WTC11 (cell line): ENCODE data around the gene GOLPH3L.

ENCODE experiments used
- ARID4B ChIP-seq: sonication (generic); formaldehyde crosslinking; IDR thresholded peaks from 2 replicates; pipeline ENCODE4 v1.8.0; 2023; ENCODE audit warnings: missing genetic modification reagents, mild to moderate bottlenecking, borderline replicate concordance
- CREB1 ChIP-seq: sonication (generic); formaldehyde crosslinking; IDR thresholded peaks from 2 replicates; pipeline ENCODE4 v1.8.0; 2023; ENCODE audit warnings: mild to moderate bottlenecking, missing genetic modification reagents
- CTCF ChIP-seq: fragments of 200-600 bp; IDR thresholded peaks from 2 replicates; pipeline ENCODE4 v1.8.0; 2022; ENCODE audit warnings: antibody characterized with exemption
- E2F1 ChIP-seq: sonication (generic); formaldehyde crosslinking; IDR thresholded peaks from 2 replicates; pipeline ENCODE4 v1.8.0; 2022; ENCODE audit warnings: mild to moderate bottlenecking, missing genetic modification reagents
- MAX ChIP-seq: sonication (generic); formaldehyde crosslinking; IDR thresholded peaks from 2 replicates; pipeline ENCODE4 v1.8.0; 2022; ENCODE audit warnings: mild to moderate bottlenecking, missing genetic modification reagents
- NFYB ChIP-seq: sonication (generic); formaldehyde crosslinking; conservative IDR thresholded peaks from 2 replicates; pipeline ENCODE4 v1.8.0; 2022; ENCODE audit warnings: low read depth, missing genetic modification reagents

GRCh38 chr1:150609732-150610131 is 87.2 kb downstream of the GOLPH3L start:
- TF ChIP-seq E2F1 (no peak), CTCF (no peak), NFYB (CRISPR knock-in tag) (no peak), ARID4B (CRISPR knock-in tag) (no peak), MAX (CRISPR knock-in tag) (no peak), CREB1 (no peak)
